IMR-90 (cell line): ENCODE results near the gene CSNK1D. TPM values are rescaled to one million over a fixed set of nuclear protein-coding genes. Genes with fewer than 3 reads are reported as not detected.

ENCODE experiments used
- ATAC-seq: fragments of 200-7000 bp; cut with Tn5 transposase; 2 replicates; pipeline ENCODE4 v1.9.1; 2020; ENCODE audit warnings: low read depth, mild to moderate bottlenecking, moderate library complexity
- BruUV-seq: library from RNA; stranded (reverse); fragments of 400-500 nt; replicated peaks from 2 replicates; lab custom pipeline; 2021; lab: Mats Ljungman, UMichigan
- CTCF ChIA-PET: fragments of 300-600 bp; formaldehyde crosslinking; extraction: SDS; loops from one replicate; lab custom pipeline; 2021; ENCODE audit warnings: antibody characterized with exemption; lab: Yijun Ruan, JAX
- POLR2A ChIA-PET: fragments of 300-600 bp; sonication (Branson Sonifier 250); formaldehyde crosslinking; loops from one replicate; lab custom pipeline; 2022; ENCODE audit warnings: antibody characterized with exemption; ENCODE audit not compliant: unreplicated experiment; lab: Charles Lee
- DNase-seq: peaks from one replicate; pipeline ENCODE4 v3.0.0; 2013
- H2AFZ ChIP-seq: replicated peaks from 2 replicates; pipeline ENCODE3; 2013; ENCODE audit warnings: low read length, mild to moderate bottlenecking; ENCODE audit not compliant: poor library complexity
- H2AK5ac ChIP-seq: 2 replicates; pipeline ENCODE4 v1.6.1; 2013; ENCODE audit warnings: low read depth, low read length, inconsistent platforms
- H2AK9ac ChIP-seq: replicated peaks from 2 replicates; pipeline ENCODE3; 2013; ENCODE audit warnings: mild to moderate bottlenecking, low read depth, low read length, moderate library complexity; ENCODE audit not compliant: poor library complexity
- H2BK120ac ChIP-seq: 2 replicates; pipeline ENCODE4 v1.6.1; 2013; ENCODE audit warnings: low read depth, low read length, inconsistent platforms
- H2BK15ac ChIP-seq: 3 replicates; pipeline ENCODE4 v1.6.1; 2013; ENCODE audit warnings: low read depth, low read length, inconsistent platforms
- H2BK20ac ChIP-seq: 2 replicates; pipeline ENCODE4 v1.6.1; 2013; ENCODE audit warnings: low read depth, mild to moderate bottlenecking, inconsistent platforms, low read length, moderate library complexity
- H2BK5ac ChIP-seq: 2 replicates; pipeline ENCODE4 v1.6.1; 2013; ENCODE audit warnings: mild to moderate bottlenecking, low read depth, low read length, inconsistent platforms; ENCODE audit not compliant: poor library complexity, severe bottlenecking
- H3K14ac ChIP-seq: replicated peaks from 2 replicates; pipeline ENCODE4 v1.6.1; 2013; ENCODE audit warnings: low read depth, low read length, inconsistent platforms
- H3K18ac ChIP-seq: 2 replicates; pipeline ENCODE4 v1.6.1; 2013; ENCODE audit warnings: low read depth, low read length, control low read depth
- H3K23ac ChIP-seq: 2 replicates; pipeline ENCODE4 v1.6.1; 2013; ENCODE audit warnings: low read depth, low read length, inconsistent platforms
- H3K27ac ChIP-seq: 2 replicates; pipeline ENCODE4 v1.5.1; 2013; ENCODE audit warnings: mild to moderate bottlenecking, control low read depth, low read length; ENCODE audit not compliant: insufficient read depth
- H3K27me3 ChIP-seq: 2 replicates; pipeline ENCODE4 v1.6.1; 2013; ENCODE audit warnings: low read length; ENCODE audit not compliant: control insufficient read depth, insufficient read depth
- H3K36me3 ChIP-seq: 2 replicates; pipeline ENCODE4 v1.6.1; 2013; ENCODE audit warnings: low read length, mixed read lengths; ENCODE audit not compliant: control insufficient read depth, insufficient read depth
- H3K4ac ChIP-seq: 2 replicates; pipeline ENCODE4 v1.6.1; 2013; ENCODE audit warnings: low read depth, low read length, inconsistent platforms
- H3K4me1 ChIP-seq: 2 replicates; pipeline ENCODE4 v1.6.1; 2013; ENCODE audit warnings: low read length, mixed read lengths; ENCODE audit not compliant: control insufficient read depth, insufficient read depth
- H3K4me2 ChIP-seq: 2 replicates; pipeline ENCODE4 v1.6.1; 2013; ENCODE audit warnings: low read depth, mild to moderate bottlenecking, control low read depth, low read length, moderate library complexity
- H3K4me3 ChIP-seq: 2 replicates; pipeline ENCODE4 v1.5.1; 2013; ENCODE audit warnings: low read depth, mild to moderate bottlenecking, control low read depth, low read length, moderate library complexity; ENCODE audit not compliant: insufficient read depth
- H3K56ac ChIP-seq: 2 replicates; pipeline ENCODE4 v1.6.1; 2013; ENCODE audit warnings: low read length, inconsistent platforms; ENCODE audit not compliant: insufficient read depth; ENCODE audit errors: extremely low read depth
- H3K79me1 ChIP-seq, 2 experiments: 2 replicates each; pipeline ENCODE4 v1.6.1; 2013; ENCODE audit warnings: low read length in 2 of 2, inconsistent platforms in 1 of 2, low read depth in 1 of 2
- H3K9ac ChIP-seq: 2 replicates; pipeline ENCODE4 v1.6.1; 2013; ENCODE audit warnings: low read depth, low read length, control low read depth
- H3K9me1 ChIP-seq: 2 replicates; pipeline ENCODE4 v1.6.1; 2013; ENCODE audit warnings: low read length, inconsistent platforms; ENCODE audit not compliant: insufficient read depth
- H3K9me3 ChIP-seq: 2 replicates; pipeline ENCODE4 v1.6.1; 2013; ENCODE audit warnings: low read length; ENCODE audit not compliant: control insufficient read depth, insufficient read depth
- H4K20me1 ChIP-seq: 2 replicates; pipeline ENCODE4 v1.6.1; 2013; ENCODE audit warnings: low read length, inconsistent platforms; ENCODE audit not compliant: insufficient read depth
- H4K5ac ChIP-seq: 2 replicates; pipeline ENCODE4 v1.6.1; 2013; ENCODE audit warnings: mild to moderate bottlenecking, low read depth, low read length, control low read depth
- H4K8ac ChIP-seq, 2 experiments: 2 replicates each; pipeline ENCODE4 v1.6.1; 2013; ENCODE audit warnings: low read depth in 2 of 2, low read length in 2 of 2, control low read depth in 1 of 2, inconsistent platforms in 1 of 2
- H4K91ac ChIP-seq: 2 replicates; pipeline ENCODE4 v1.6.1; 2013; ENCODE audit warnings: low read depth, low read length, inconsistent platforms; ENCODE audit not compliant: insufficient read depth
- BHLHE40 ChIP-seq: fragments of 150-350 bp; IDR thresholded peaks from 2 replicates; pipeline ENCODE4 v1.6.1; 2016; ENCODE audit warnings: mild to moderate bottlenecking, low read depth, low read length
- CEBPB ChIP-seq: IDR thresholded peaks from 2 replicates; pipeline ENCODE4 v1.6.1; 2012; ENCODE audit warnings: low read depth, low read length, improper control_type of control experiment
- CHD1 ChIP-seq: IDR thresholded peaks from 2 replicates; pipeline ENCODE4 v1.6.1; 2012; ENCODE audit warnings: low read depth, low read length, improper control_type of control experiment
- CTCF ChIP-seq: conservative IDR thresholded peaks from 2 replicates; pipeline ENCODE4 v1.5.1; 2012; ENCODE audit warnings: mild to moderate bottlenecking, low read depth, low read length, improper control_type of control experiment
- FOS ChIP-seq: fragments of 150-350 bp; IDR thresholded peaks from 2 replicates; pipeline ENCODE4 v1.6.1; 2016; ENCODE audit warnings: low read depth, low read length
- MAFK ChIP-seq: IDR thresholded peaks from 2 replicates; pipeline ENCODE4 v1.6.1; 2012; ENCODE audit warnings: low read depth, low read length, improper control_type of control experiment
- MAZ ChIP-seq: IDR thresholded peaks from 2 replicates; pipeline ENCODE4 v1.6.1; 2012; ENCODE audit warnings: low read depth, mild to moderate bottlenecking, low read length, improper control_type of control experiment, moderate library complexity, borderline replicate concordance
- MXI1 ChIP-seq: IDR thresholded peaks from 2 replicates; pipeline ENCODE4 v1.6.1; 2012; ENCODE audit warnings: low read depth, mild to moderate bottlenecking, low read length, moderate library complexity, borderline replicate concordance
- NFE2L2 ChIP-seq: fragments of 150-350 bp; IDR thresholded peaks from 2 replicates; pipeline ENCODE4 v1.6.1; 2016; ENCODE audit warnings: low read depth, mild to moderate bottlenecking, low read length
- POLR2A ChIP-seq: IDR thresholded peaks from 2 replicates; pipeline ENCODE4 v1.6.1; 2012; ENCODE audit warnings: mild to moderate bottlenecking, low read depth, low read length
- RAD21 ChIP-seq: IDR thresholded peaks from 2 replicates; pipeline ENCODE4 v1.6.1; 2012; ENCODE audit warnings: low read length, improper control_type of control experiment
- RCOR1 ChIP-seq: IDR thresholded peaks from 2 replicates; pipeline ENCODE4 v1.6.1; 2012; ENCODE audit warnings: mild to moderate bottlenecking, low read length, improper control_type of control experiment; ENCODE audit not compliant: insufficient replicate concordance
- RFX5 ChIP-seq: IDR thresholded peaks from 2 replicates; pipeline ENCODE4 v1.8.0; 2012; ENCODE audit warnings: low read depth, mild to moderate bottlenecking, low read length, moderate library complexity
- SMC3 ChIP-seq: fragments of 150-350 bp; IDR thresholded peaks from 2 replicates; pipeline ENCODE4 v1.6.1; 2016; ENCODE audit warnings: low read depth, mild to moderate bottlenecking, antibody characterized with exemption, low read length, moderate library complexity
- WGBS, 2 experiments: methylation state at CpG; one replicate each; pipeline versions ENCODE4 v1.1.5 to v1.1.7; 2013; ENCODE audit warnings: missing lambda C conversion rate in 2 of 2; ENCODE audit not compliant: insufficient read length in 1 of 2; ENCODE audit errors: extremely low coverage in 2 of 2; 5-methylcytosine and 5-hydroxymethylcytosine counted together
- dilution Hi-C: fragments of 300-500 bp; cut with HindIII; formaldehyde crosslinking; loops from one replicate; pipeline ENCODE4 v1.14.3; 2018; ENCODE audit warnings: low sequenced_read_pairs; ENCODE audit not compliant: unreplicated experiment
- in situ Hi-C: fragments of 300-500 bp; cut with MboI; formaldehyde crosslinking; loops from 3 replicates; pipeline ENCODE4 v1.14.3; 2019; ENCODE audit warnings: low sequenced_read_pairs, inconsistent platforms, mixed read lengths
- intact Hi-C: fragments of 100-400 bp; cut with micrococcal nuclease; formaldehyde crosslinking; loops from 2 replicates; pipeline ENCODE4 v1.10.0; 2022
- polyA plus RNA-seq, 3 experiments: library from polyadenylated mRNA; depleted of rRNA; stranded (reverse); fragments of >200 nt; gene quantifications; 2 replicates each; pipeline ENCODE4 v1.2.3, GENCODE V29; 2012; ENCODE audit warnings: low replicate concordance in 1 of 3
- total RNA-seq: library from RNA; depleted of rRNA; stranded (reverse); fragments of >200 nt; gene quantifications from 2 replicates; pipeline ENCODE4 v1.2.3, GENCODE V29; 2012
- TF ChIP-seq, protein P1 (sequence below): fragments of 150-350 bp; IDR thresholded peaks from 2 replicates; pipeline ENCODE4 v1.6.1; 2017; ENCODE audit warnings: mild to moderate bottlenecking, antibody characterized with exemption, low read length, low read depth

Gene CSNK1D
- total and polyA plus RNA-seq, 2 of the 4 experiments (the other 2 are of a cell fraction): 47.1 to 186 TPM

GRCh38 chr17:82237746-82238471 is 35.6 kb downstream of the CSNK1D start:
- H3K4me3 ChIP-seq: no peak overlapping the region
- H3K9me3 ChIP-seq: no peaks in the 10 kb centered on the region
- H3K4me2 ChIP-seq: no peak overlapping the region
- ChIA-PET CTCF (no interaction called here), POLR2A (no interaction called here)
- H3K14ac ChIP-seq: no peak overlapping the region
- no peak overlapping the region for H2AK5ac ChIP-seq
- 0 out of 2 replicates have a peak, but pooled peaks cover 2% of the 10 kb centered on the region for H3K9me1 ChIP-seq
- no peak overlapping the region for H4K8ac ChIP-seq
- dilution Hi-C loops: no loop called here
- H4K91ac ChIP-seq: no peak overlapping the region
- in situ Hi-C loops: no loop called here
- no peak overlapping the region for H3K4ac ChIP-seq
- no peak overlapping the region for H2BK20ac ChIP-seq
- peak overlapping the region; percentile 84 for H2AK9ac ChIP-seq
- H2AFZ ChIP-seq: peak overlapping the region; percentile 24
- H3K4me1 ChIP-seq: peaks cover 64% of the 10 kb centered on the region
- intact Hi-C loops: no loop called here
- WGBS, 2 experiments: 84% methylated on average over 11 of the region's 34 CpGs; no CpG with 5 or more reads in 1 of the 2 experiments
- H3K9ac ChIP-seq: no peak overlapping the region
- no peak for ATAC-seq
- H2BK120ac ChIP-seq: no peak overlapping the region
- no peak overlapping the region for H2BK15ac ChIP-seq
- H3K27me3 ChIP-seq: no peaks in the 10 kb centered on the region
- H3K18ac ChIP-seq: no peak overlapping the region
- peak overlapping the region; percentile 13; the same call in 1 of the 2 replicates for H3K27ac ChIP-seq
- peaks cover 15 to 84% of the 10 kb centered on the region in 2 experiments; a peak in 3 of 4 replicates for H3K79me1 ChIP-seq
- H3K56ac ChIP-seq: no peak overlapping the region
- DNase-seq: no peak
- no peak overlapping the region for H4K5ac ChIP-seq
- no peak overlapping the region for H3K23ac ChIP-seq
- no TSS peak for BruUV-seq
- H2BK5ac ChIP-seq: peak overlapping the region; percentile 21
- H3K36me3 ChIP-seq: peaks cover 66% of the 10 kb centered on the region
- H4K20me1 ChIP-seq: peaks cover 100% of the 10 kb centered on the region
- TF ChIP-seq CEBPB (no peak), CTCF (no peak), SMC3 (no peak), POLR2A (no peak), MAFK (no peak), RFX5 (no peak), NFE2L2 (no peak), MAZ (no peak), RCOR1 (no peak), MXI1 (no peak), FOS (no peak), RAD21 (no peak), CHD1 (no peak), BHLHE40 (no peak)
- TF ChIP-seq, protein P1, sequence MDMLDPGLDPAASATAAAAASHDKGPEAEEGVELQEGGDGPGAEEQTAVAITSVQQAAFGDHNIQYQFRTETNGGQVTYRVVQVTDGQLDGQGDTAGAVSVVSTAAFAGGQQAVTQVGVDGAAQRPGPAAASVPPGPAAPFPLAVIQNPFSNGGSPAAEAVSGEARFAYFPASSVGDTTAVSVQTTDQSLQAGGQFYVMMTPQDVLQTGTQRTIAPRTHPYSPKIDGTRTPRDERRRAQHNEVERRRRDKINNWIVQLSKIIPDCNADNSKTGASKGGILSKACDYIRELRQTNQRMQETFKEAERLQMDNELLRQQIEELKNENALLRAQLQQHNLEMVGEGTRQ: no peak
